ENCODE measurements around the gene NIM1K. TPM values are rescaled to one million over a fixed set of nuclear protein-coding genes. Genes with fewer than 3 reads are reported as not detected.
A peak's percentile ranks its signal among the peaks of the same experiment; 100 is the strongest.

NIM1K gene
- total and polyA plus RNA-seq, 10 of the 15 experiments (the other 5 are each of a cell fraction or from before 2014, with no cell fraction given): 0.27 to 1.7 (median 0.66) TPM

- TF ChIP-seq, protein P1, sequence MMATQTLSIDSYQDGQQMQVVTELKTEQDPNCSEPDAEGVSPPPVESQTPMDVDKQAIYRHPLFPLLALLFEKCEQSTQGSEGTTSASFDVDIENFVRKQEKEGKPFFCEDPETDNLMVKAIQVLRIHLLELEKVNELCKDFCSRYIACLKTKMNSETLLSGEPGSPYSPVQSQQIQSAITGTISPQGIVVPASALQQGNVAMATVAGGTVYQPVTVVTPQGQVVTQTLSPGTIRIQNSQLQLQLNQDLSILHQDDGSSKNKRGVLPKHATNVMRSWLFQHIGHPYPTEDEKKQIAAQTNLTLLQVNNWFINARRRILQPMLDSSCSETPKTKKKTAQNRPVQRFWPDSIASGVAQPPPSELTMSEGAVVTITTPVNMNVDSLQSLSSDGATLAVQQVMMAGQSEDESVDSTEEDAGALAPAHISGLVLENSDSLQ (IDR thresholded peaks at IDR 0.05): peak; percentile 36; the same call in 1 of the 2 replicates
- TF ChIP-seq, protein P2, sequence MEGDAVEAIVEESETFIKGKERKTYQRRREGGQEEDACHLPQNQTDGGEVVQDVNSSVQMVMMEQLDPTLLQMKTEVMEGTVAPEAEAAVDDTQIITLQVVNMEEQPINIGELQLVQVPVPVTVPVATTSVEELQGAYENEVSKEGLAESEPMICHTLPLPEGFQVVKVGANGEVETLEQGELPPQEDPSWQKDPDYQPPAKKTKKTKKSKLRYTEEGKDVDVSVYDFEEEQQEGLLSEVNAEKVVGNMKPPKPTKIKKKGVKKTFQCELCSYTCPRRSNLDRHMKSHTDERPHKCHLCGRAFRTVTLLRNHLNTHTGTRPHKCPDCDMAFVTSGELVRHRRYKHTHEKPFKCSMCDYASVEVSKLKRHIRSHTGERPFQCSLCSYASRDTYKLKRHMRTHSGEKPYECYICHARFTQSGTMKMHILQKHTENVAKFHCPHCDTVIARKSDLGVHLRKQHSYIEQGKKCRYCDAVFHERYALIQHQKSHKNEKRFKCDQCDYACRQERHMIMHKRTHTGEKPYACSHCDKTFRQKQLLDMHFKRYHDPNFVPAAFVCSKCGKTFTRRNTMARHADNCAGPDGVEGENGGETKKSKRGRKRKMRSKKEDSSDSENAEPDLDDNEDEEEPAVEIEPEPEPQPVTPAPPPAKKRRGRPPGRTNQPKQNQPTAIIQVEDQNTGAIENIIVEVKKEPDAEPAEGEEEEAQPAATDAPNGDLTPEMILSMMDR (IDR thresholded peaks at IDR 0.05 in 2 of 3, conservative IDR thresholded peaks at IDR 0.05 in 1 of 3; ENCODE audit: control insufficient read depth in 2 of 3, extremely low read depth in 1 of 3, insufficient read depth in 1 of 3, low read depth in 3 of 3, low read length in 3 of 3): peak in 1 of 3 experiments; percentile 32; a peak in 2 of 6 replicates
Observed at GRCh38 chr5:43231977-43232376, 40.0 kb downstream of the NIM1K start (continued).

- CTCF ChIA-PET: interaction anchor here (0.6 to 4.7 kb wide), 9 partner anchors 10 to 251 kb away, joined by 3 to 33 read pairs (median 6); partner anchors contain the start of gene TMEM267
- no peak overlapping the region for H3K4me3 ChIP-seq
- H3K27me3 ChIP-seq (replicated peaks in 1 of 2; ENCODE audit: control insufficient read depth in 2 of 2, insufficient read depth in 2 of 2, low read length in 1 of 2): no peaks in the 10 kb centered on the region
- RAD21 ChIA-PET (ENCODE audit: unreplicated experiment): interaction anchor here (0.8 to 1.4 kb wide), 7 partner anchors 10 to 157 kb away, joined by 3 to 5 read pairs (median 3); no protein-coding TSS in a partner anchor
- H3K4me1 ChIP-seq (ENCODE audit: control insufficient read depth, insufficient read depth, low read length): peaks cover 8% of the 10 kb centered on the region; the same call in 1 of the 2 replicates
- POLR2A ChIA-PET: interaction anchor here (0.6 kb wide), 1 partner anchor 135 kb away, joined by 3 read pairs; no protein-coding TSS in a partner anchor
- H3K79me2 ChIP-seq (ENCODE audit: control insufficient read depth, insufficient read depth, low read length): no peaks in the 10 kb centered on the region
- intact Hi-C loops (cut with micrococcal nuclease; ENCODE audit: unreplicated experiment) (no loop called here), in situ Hi-C loops (cut with MboI) (no loop called here)
- FAIRE-seq (no peak), ATAC-seq (no peak; the same call in 2 of the 3 replicates), DNase-seq (ENCODE audit: low read depth, low spot score) (no peak)
- H3K36me3 ChIP-seq (ENCODE audit: control insufficient read depth in 2 of 2, insufficient read depth in 2 of 2, low read length in 1 of 2): no peaks in the 10 kb centered on the region
- H3K9ac ChIP-seq (ENCODE audit: control insufficient read depth, insufficient read depth, low read length): no peak overlapping the region
- SMC1A ChIA-PET (ENCODE audit: uncharacterized antibody, unreplicated experiment): interaction anchor here (1.0 to 4.0 kb wide), 13 partner anchors 8 to 157 kb away, joined by 3 to 26 read pairs (median 4); no protein-coding TSS in a partner anchor
- H4K20me1 ChIP-seq (ENCODE audit: control insufficient read depth, insufficient read depth): no peaks in the 10 kb centered on the region
- 78% methylated on average over 15 of the region's 15 CpGs for WGBS (ENCODE audit: insufficient coverage, insufficient replicate concordance, low lambda C conversion rate, missing lambda C conversion rate)
- H3K27ac ChIP-seq (ENCODE audit: control insufficient read depth, insufficient read depth): no peak overlapping the region
- BruUV-seq (replicated peaks): no TSS peak
- no peak overlapping the region for H3K4me2 ChIP-seq (ENCODE audit: control insufficient read depth, insufficient read depth)
- H3K9me3 ChIP-seq (replicated peaks; ENCODE audit: control insufficient read depth, insufficient read depth, low read length): no peaks in the 10 kb centered on the region
- H2AFZ ChIP-seq (ENCODE audit: control insufficient read depth, low read depth, low read length): no peak overlapping the region; the same call in 1 of the 2 replicates
- TF ChIP-seq SIN3A (IDR thresholded peaks at IDR 0.05; ENCODE audit: low read depth, low read length) (no peak), CHD1 (IDR thresholded peaks at IDR 0.05; ENCODE audit: low read depth, low read length) (no peak), KAT2A (conservative IDR thresholded peaks at IDR 0.05; ENCODE audit: control insufficient read depth, low read depth, low read length) (no peak), FOXM1 (IDR thresholded peaks at IDR 0.05; ENCODE audit: low read depth, low read length) (no peak), NR2F1 (conservative IDR thresholded peaks at IDR 0.05) (no peak), RUNX3 (IDR thresholded peaks at IDR 0.05; ENCODE audit: low read length) (no peak), ZBED1 (IDR thresholded peaks at IDR 0.05; ENCODE audit: borderline replicate concordance) (no peak)
- TF ChIP-seq, protein P3, sequence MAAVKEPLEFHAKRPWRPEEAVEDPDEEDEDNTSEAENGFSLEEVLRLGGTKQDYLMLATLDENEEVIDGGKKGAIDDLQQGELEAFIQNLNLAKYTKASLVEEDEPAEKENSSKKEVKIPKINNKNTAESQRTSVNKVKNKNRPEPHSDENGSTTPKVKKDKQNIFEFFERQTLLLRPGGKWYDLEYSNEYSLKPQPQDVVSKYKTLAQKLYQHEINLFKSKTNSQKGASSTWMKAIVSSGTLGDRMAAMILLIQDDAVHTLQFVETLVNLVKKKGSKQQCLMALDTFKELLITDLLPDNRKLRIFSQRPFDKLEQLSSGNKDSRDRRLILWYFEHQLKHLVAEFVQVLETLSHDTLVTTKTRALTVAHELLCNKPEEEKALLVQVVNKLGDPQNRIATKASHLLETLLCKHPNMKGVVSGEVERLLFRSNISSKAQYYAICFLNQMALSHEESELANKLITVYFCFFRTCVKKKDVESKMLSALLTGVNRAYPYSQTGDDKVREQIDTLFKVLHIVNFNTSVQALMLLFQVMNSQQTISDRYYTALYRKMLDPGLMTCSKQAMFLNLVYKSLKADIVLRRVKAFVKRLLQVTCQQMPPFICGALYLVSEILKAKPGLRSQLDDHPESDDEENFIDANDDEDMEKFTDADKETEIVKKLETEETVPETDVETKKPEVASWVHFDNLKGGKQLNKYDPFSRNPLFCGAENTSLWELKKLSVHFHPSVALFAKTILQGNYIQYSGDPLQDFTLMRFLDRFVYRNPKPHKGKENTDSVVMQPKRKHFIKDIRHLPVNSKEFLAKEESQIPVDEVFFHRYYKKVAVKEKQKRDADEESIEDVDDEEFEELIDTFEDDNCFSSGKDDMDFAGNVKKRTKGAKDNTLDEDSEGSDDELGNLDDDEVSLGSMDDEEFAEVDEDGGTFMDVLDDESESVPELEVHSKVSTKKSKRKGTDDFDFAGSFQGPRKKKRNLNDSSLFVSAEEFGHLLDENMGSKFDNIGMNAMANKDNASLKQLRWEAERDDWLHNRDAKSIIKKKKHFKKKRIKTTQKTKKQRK (IDR thresholded peaks at IDR 0.05; ENCODE audit: low read depth, low read length): no peak
Observed at GRCh38 chr5:43232943-43233833, 41.2 kb downstream of the NIM1K start.
